GM12891 (cell line): ENCODE data around the gene WEE2.

Source experiments
- POLR2AphosphoS5 ChIP-seq: IDR thresholded peaks from 2 replicates; pipeline ENCODE4 v1.6.1; 2011; ENCODE audit warnings: low read depth, low read length, control low read depth
- POU2F2 ChIP-seq: IDR thresholded peaks from 2 replicates; pipeline ENCODE4 v1.6.1; 2011; ENCODE audit warnings: low read depth, mild to moderate bottlenecking, control low read depth, low read length, moderate library complexity

GRCh38 chr7:141688043-141688442 is 20.1 kb upstream of the WEE2 start:
- TF ChIP-seq POLR2AphosphoS5 (no peak), POU2F2 (no peak)
